NCI-H2227 (cell line): Measurements from ENCODE around the gene PIP5KL1.

Experiments
- DNase-seq: peaks from one replicate; lab custom pipeline; 2025; ENCODE audit not compliant: unreplicated experiment; lab: John Stamatoyannopoulos, UW

PIP5KL1 gene

DNA sequence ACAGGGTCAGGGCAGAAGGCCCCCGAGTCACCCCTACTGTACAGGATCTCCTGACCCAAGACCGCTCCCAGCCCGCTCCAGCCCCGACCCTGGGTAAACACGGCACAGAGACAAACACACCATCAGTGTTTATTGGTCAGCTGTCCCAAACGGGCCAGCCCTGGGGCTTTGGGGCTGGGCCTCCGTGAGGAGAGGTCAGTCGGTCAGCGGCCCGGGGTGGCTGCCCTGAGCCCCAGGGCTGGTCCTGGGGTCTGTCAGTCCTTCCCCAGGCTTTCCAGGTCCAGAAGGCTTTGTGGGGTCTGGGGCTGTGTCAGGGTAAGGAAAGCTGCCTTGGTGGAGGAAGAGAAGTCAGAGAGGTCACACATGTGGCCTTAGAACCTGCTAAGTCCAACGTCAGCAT lies 4.4 kb upstream of the PIP5KL1 start:
- DNase-seq: no peak

DNA sequence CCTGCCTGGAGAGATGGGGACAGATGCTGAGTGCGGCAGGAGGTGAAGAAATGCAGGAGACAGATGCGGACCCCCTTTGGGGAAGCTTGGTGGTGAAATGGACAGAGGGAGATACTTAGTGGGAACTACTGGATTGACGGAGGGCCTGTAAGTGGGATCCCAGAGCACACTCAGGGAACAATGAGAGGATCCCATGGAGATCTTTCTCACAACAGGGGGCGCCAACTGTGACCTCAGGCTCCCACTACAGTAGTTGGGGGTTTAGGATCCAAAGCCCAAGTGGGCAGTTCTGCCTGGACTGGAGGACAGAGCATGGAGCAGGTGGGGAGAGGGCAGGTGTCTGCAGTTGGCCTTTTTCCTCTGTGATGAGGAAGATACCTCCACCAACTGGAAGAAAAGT lies 3.7 kb upstream of the PIP5KL1 start:
- no peak for DNase-seq

DNA sequence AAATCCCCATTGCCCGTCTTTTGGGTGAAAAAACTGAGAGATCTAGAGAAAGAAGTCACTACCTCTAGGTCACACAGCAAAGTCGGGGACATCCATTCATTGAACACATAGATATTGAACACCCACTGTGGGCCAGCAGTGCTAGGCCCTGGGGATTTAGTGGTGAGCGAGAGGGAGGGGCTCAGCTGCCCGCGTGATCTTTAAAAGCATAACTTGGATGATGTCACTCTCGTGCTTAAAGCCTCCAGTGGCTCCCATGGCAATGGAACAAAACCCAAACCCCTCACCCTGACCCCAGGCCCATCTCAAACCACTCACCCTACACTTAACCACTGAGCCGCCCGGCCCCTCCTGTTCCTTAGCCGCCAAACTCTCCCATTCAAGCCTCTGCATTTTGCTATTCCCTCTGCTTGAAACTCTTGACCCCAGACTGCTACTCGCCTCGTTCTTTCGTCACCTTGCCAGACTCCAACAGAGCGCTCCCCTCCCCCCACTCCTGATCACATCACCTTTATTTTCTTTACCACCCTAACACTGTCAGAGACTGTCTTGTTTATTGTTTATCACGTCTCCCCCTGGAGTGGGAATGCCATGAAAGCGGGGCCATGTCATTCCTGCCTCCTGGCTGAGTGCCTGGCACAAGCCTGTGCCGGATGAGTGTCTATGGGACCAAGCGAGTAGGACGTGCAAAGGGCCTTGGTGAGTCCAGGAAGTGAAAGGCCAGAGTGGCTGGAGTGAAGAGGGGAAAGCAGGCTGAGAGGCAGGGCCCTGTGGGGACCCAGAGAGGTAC lies 710 bp upstream of the PIP5KL1 start:
- peak; percentile 62 for DNase-seq

DNA sequence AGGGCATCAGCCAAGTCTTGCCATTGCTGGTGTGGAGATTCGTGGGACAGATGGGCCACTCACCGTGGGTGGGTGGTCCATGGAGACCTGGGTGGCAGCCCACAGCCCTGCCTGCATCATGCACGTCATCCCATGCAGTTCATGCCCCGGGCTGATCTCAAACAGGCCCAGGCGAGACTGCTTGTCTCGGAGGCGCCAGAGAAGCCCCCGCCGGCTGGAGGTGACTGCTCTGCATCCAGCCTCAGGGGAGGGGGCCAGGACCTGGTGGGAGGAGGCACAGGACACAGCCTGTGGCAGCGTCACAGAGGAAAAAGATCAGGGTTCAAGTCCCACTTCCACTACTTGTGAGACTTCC lies 975 bp downstream of the PIP5KL1 start:
- no peak for DNase-seq

DNA sequence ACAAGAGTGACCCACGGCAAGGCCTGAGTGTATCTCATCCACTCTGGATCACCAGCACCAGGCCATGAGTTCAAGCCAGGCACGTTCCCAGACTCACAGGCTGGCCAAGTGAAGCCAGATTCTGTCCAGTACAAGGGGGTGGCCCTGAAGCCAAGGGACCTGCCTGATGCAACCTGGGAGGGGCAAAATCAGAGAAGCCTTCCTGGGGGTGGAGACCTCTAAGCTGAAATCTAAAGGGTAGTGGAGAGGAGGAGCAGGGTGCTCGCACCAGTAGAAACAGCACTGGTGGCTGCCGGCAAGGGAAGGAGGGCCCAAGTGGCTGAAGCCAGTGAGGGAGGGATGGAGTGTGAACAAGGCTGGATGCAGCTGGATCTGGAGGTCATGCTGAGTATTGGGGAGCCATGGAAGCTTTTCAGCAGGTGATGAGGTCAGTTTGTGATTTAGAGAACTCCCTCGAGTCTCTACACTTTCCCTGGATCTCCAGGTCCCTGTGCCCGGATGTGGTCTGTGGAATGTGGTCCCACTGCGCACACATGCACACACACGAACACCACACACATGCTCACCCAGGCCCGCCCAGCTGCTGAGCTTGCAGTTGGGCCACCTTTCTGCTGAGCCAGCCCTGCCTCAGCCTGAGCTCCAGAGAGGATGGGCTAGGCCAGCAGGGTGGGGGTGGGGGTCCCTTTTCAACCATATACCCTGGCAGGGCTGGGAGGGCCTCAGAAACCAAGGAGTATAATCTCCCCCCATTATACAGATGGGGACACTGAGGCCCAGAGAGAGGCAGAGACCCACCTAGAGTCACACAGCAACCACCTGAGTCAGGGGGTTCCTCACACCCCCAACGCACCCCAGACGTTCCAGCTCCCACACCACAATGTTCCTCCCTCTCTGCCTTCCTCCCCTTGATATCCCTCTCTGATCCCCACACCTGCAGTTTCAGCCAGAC lies 1.6 kb downstream of the PIP5KL1 start:
- DNase-seq: no peak

DNA sequence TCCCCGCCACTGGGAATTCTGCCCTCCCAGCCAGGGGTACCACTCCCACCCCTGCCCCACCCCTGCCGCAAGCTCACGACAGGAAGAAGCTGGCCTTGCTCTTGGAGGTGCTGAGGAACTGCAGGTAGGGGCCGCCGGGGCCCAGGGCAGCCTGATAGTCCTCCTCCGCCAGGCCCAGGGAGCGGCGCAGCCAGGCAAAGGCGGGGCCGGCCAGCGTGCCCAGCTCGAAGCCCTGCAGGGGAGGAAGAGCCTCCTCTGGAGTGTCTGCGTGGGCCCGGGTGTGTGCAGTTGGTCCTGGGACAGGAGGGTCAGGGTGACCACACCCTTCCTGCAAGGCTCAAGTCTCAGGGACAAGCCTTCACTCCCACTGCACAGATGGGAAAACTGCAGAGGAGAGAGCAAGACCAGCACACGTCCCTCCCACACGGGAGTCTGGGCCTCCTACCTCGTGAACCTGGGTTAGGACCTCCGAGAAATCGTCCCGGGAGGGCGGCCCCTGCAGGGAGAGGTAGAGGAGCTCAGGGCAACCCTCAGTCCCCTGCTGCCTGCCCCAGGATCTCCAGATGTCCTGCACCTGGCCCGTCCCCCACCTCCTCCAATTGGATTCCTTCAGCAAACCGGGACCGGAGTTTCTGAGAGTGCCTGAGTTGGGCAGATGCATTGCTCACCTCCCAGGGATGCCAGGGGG lies 2.4 kb downstream of the PIP5KL1 start:
- DNase-seq: no peak

DNA sequence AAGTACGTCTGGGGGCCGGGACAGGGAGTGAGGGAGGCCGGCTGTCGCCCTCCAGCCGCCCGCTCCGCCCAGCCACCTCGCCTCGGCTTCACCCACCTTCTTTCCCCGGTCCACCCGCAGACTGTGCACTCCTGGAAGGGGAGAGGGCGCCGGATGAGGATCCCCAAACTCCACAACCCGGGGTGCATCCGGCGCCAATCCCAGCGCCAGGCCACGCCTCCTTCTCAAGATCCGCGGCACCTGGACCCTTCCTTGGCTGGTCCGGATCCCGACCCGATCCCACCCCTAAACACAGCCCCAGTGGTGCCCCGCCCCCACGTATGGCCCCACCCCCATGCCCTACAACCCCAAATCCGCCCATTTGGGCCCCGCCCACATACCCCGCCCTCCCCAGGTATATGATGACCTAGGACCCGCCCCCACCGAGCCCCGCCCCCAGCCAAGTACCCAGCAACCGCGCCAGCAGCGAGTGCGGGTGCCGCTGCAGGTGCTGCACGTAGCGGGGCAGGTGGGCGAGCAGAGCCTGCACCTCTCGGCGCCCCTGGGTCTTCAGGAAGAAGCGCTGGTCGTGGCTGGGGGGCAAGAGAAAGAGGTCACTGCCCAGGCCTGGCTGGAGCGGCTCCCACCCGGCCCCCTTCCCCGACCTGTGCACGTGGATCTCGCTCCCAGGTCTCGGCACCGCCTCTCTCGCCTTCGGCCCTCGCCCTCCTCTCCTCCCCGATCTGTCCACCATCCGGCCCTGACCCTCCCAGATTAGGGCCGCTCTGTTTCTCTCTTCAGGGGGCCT lies 3.2 kb downstream of the PIP5KL1 start:
- DNase-seq: no peak

DNA sequence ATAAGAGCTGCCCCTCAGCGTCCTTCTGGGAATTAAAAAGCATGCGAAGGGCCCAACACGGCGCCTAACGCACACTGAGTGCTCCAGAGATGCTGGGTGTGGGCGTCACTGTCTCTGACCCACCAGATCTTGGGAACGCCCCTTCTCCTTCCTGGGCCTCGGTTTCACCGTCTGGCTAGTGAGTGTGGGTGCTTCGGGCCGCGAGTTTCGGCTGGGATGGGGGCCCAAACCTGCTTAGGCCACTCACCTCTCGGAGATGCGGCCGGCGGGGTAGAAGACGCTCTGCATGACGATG lies 3.7 kb downstream of the PIP5KL1 start:
- DNase-seq: no peak

DNA sequence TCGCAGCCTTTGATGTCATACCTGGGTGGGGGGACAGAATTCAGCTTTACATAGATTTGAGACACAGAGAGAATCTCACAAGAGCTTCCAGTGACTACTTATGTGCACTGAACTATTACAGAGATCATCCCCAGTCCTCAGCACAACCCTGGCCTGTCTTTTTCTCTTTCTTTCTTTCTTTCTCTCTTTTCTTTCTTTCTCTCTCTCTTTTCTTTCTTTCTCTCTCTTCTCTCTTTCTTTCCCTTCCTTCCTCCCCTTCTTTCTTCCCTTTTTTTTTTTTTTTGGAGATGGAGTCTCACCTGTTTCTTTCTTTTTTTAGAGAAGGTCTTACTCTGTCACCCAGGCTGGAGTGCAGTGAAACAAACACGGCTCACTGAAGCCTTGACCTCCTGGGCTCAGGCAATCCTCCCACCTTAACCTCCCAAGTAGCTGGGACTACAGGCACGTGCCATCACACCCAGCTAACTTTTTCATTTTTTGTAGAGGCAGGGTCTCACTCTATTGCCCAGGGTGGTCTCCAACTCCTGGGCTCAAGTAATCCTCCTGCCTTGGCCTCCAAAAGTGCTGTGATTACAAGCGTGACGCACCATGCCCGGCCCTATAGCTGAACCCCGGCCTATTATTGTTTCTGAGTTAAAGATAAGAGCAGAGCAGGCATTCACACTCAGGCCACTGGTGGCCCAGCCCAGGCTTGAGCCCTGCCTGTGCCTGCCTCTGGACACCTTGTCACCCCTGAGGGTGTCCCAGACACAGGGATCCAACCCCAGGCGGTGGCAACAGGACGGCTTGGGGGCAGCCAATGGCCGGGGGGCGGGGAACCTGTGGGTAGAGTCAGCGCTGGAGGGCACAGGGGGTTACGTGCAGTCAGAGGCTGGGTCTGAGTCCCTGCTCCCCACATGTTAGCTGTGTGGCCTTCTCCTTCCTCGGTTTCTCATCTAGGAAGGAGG lies 4.3 kb downstream of the PIP5KL1 start:
- no peak for DNase-seq

DNA sequence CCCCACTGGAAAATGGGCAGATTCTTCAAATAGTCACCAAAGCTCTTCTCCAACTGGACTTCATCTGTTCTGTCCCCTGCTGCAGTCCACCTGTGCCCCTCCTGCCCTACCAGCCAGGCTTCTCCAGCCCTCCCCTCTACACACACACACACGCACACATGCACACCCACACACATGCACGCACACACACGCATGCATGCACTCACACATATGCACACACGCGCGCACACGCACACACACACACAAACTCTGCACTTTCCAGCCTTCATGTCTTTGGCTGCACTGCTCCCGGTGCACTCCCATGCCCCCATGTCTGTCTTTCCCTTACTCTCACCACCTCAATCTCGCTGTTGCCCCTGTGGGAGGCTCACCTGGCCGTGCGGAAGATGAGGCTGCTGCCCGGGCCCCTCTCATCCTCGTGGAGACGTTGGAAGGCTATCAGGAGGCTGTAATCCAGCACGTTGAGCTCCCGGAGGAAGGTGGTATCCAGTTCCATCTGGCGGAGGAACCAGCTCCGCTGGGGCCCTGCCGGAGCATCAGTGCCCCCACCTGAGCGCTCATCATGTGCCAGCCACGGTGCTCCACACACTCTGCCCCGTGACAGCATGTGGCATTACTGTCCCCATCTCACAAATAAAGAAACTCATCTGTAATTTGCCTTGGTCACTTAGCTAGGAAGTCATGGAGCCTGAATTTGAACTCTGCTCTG lies 5.7 kb downstream of the PIP5KL1 start:
- no peak for DNase-seq

DNA sequence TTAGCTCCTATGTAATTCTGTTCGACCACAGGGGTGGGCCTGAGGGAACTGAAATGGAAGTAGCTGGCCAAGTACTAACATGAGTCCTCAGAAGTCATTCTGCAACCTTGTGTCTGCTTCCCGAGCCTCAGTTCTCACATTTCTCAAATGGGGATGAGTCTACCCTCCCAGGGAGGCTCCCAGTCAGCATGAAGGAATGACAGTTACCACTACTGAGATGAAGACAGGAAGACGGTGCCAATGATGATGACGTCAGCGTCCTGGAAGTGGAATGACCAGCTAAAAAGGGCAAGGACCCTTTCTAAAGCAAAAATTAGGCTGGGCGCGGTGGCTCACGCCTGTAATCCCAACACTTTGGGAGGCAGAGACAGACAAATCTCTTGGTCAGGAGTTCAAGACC lies 6.8 kb downstream of the PIP5KL1 start:
- no peak for DNase-seq

DNA sequence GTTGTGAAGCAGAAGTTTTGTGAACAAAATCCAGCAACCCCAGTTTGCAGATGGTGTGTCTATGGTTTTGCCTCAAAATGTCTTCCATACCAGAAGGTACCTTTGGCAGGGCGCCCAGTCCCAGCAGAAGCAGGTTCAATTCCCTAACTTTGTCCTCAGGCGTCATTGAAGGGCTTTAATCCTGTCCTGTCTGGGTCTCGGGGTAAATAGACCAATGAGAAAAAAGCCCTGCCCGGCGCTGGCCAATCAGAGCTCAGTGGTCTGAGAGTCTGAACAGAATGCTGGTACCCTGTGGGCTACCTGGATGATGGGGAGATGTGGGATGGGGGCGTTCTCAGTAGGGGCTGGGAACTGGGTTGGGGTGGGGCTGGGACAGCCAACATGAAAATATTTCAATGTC lies 7.5 kb downstream of the PIP5KL1 start:
- DNase-seq: no peak

DNA sequence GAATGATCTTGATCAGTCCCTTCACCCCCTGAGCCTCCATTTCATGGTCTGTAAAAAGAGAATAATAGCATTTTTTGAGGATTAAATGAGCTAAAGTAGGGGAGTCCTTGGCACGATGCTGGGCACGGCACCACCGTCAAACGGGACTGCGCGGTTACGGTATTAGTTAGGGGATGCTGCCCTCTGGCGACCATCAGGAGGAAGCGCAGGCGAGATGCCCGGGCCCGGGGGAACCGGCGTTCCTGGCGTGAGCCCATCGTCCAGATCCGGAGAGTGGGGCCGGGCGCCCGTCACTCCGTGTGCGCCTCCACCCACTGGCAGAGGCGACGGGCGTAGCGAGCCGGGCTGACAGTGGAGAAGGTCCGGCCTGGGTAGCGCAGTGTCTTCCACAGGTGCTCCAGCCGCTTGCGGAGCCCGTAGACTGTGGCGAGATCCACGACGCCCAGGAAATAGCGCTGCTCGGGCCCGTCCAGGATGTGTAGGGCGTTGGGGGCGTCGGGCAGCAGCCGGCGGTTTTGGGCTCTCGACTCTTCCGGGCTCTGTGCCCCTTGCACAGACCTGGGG lies 8.9 kb downstream of the PIP5KL1 start:
- peak; percentile 53 for DNase-seq

DNA sequence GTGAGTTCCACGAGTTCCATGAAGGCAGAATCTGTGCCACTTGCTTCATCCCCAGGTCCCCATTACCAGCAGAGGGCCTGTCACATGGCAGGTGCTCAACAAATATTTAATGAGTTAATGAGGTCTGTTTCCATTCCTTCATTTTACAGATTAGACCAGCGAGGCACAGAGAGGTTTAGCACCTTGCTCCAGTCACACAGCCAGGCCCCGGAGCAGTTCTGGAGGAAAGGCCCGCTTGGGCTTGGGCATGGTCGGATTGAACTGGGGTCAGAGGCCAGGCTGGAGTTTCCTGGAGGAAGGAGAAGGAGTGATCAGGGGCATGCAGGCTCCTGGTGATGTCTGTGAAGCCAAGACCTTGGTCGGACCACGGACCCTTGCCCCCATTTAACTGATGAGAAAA lies 9.8 kb downstream of the PIP5KL1 start:
- no peak for DNase-seq

DNA sequence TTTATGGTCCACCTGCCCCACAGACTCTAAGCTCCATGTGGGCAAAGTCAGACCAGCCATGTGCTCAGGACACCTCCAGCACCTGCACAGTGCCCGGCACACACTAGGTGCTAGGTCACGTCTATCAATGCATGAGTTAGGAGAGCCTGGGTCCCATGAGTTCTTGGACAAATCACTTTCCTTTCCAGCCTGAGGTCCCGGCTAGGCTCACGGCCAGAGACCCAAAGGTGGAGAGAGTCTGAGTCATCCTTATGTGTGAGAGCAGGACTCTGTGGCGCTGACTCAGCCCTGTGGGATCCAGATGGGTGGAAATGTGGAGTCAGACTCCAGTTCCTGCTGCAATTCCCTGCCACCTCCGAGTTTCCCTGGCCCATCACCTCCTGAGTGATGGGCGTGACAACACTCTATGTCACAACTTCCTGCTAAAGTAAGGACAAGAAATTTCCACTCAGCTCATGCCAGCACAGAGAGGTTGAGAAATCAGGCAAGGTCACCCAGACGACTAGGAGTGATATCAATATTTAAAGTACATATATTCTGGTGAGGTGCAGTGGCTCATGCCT lies 11.2 kb downstream of the PIP5KL1 start:
- DNase-seq: no peak

DNA sequence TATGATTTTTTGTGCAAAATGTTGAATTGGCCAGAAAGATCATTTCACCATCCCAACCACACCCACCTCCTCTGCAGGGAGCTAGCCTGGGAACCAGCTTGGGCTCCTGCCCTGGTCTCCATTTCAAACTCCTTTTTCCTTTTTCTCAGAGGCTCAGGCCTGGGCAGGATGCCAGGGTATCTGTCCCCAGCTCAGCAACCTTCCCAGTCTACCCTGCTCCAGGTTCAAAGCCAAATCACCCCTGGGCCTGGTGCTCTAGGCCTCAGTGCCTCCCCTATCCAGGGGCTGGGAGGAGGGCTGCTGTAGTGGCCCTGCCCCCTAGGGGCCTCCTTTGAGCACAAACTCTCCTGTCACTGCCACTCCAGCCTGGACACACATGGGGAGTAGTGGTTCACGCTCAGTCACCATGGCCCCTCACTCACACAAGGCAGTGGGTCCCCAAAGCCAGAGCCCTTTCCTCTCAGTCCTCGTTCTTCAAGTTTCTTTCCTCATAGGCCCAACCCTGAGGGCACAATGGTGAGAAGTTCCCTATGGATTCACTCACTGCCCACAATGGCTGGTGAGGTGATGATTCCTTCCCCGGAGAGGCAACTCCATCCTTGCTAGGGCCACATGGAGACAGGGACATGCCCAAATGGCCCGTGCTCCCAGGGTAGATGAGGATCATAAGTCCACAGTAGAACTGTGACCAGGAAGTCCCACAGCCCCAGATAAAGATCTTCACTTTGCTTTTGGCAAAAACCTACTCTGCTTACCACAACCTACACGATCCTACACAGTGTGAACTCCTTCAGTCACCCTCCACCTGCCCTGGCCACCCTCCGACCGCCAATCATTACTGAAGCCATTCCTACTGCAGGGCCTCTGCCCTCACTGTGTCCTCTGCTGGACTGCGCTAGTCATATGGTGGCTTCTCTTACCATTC lies 12.1 kb downstream of the PIP5KL1 start:
- DNase-seq: no peak

DNA sequence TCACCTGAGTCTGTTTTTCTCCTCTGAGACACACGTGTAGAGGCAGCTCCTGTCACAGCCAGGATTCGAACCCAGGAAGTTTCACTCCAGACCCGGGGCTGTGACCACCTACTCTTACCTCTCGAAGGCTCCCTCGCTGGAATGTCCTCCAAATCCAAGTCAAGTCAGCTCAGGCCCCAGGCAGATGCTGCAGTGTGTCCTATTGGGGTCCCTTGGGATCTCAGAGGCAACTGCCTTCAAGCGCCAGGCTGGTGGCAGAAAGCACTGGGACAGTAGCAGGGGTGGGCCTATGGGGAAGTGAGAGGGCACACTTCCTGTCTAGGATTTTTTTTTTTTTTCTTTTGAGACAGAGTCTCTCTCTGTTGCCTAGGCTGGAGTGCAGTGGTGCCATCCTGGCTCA lies 13.0 kb downstream of the PIP5KL1 start:
- no peak for DNase-seq
